NCI-H69 (cell line): ENCODE results near the gene PRAMEF10.
"Not testable (repeated sequence)": the region's sequence is repeated elsewhere in the genome, so short reads cannot be mapped to it uniquely, and the experiment has no call there.

Source experiments
- DNase-seq: peaks from one replicate; lab custom pipeline; 2025; lab: John Stamatoyannopoulos, UW

Gene PRAMEF10

GRCh38 chr1:12898170-12898569, at the start of gene PRAMEF10:
TSS of gene PRAMEF10 (minus strand) at chr1:12898270. CDS start at chr1:12895847, 2,423 bp downstream.
- not testable (repeated sequence) for DNase-seq

GRCh38 chr1:12947480-12947879, 49.4 kb upstream of the PRAMEF10 start, which contains the start of gene PRAMEF6:
TSS of gene PRAMEF6 (minus strand) at chr1:12947580. CDS start at chr1:12942518, 5,062 bp downstream.
- DNase-seq = not testable (repeated sequence)

GRCh38 chr1:12924368-12924767, 26.3 kb upstream of the PRAMEF10 start:
- DNase-seq = not testable (repeated sequence)

- not testable (repeated sequence) for DNase-seq
Observed at GRCh38 chr1:12921749-12922148, 23.7 kb upstream of the PRAMEF10 start.

- DNase-seq = not testable (repeated sequence)
Observed at GRCh38 chr1:12916310-12916709, 18.2 kb upstream of the PRAMEF10 start, which contains the start of gene PRAMEF7. TSS of gene PRAMEF7 (plus strand) at chr1:12916610. CDS start at chr1:12917693, 1,083 bp downstream.

- not testable (repeated sequence) for DNase-seq
Observed at GRCh38 chr1:12903793-12904572, 5.9 kb upstream of the PRAMEF10 start.

- DNase-seq = not testable (repeated sequence)
Observed at GRCh38 chr1:12899186-12899585, 1.1 kb upstream of the PRAMEF10 start.

- not testable (repeated sequence) for DNase-seq
Observed at GRCh38 chr1:12886101-12886500, 12.0 kb downstream of the PRAMEF10 start, which contains the start of gene PRAMEF4. TSS of gene PRAMEF4 (minus strand) at chr1:12886201. CDS start at chr1:12883394, 2,807 bp downstream.

GRCh38 chr1:12878453-12878852, 19.6 kb downstream of the PRAMEF10 start:
- DNase-seq = not testable (repeated sequence)

GRCh38 chr1:12863131-12863880, 34.8 kb downstream of the PRAMEF10 start:
- DNase-seq = not testable (repeated sequence)

- not testable (repeated sequence) for DNase-seq
Observed at GRCh38 chr1:12856786-12857185, 41.3 kb downstream of the PRAMEF10 start, which contains the start of gene PRAMEF2. TSS of gene PRAMEF2 (plus strand) at chr1:12857086. CDS start at chr1:12859010, 1,924 bp downstream.

GRCh38 chr1:12851779-12852178, 46.3 kb downstream of the PRAMEF10 start:
- no peak for DNase-seq

GRCh38 chr1:12848620-12849019, 49.5 kb downstream of the PRAMEF10 start, which contains the start of gene HNRNPCL1:
TSS of gene HNRNPCL1 (minus strand) at chr1:12848720. CDS start at chr1:12848289, 431 bp downstream.
- DNase-seq = not testable (repeated sequence)
